ENCODE results near the gene TAB3.
A peak's percentile ranks its signal among the peaks of the same experiment; 100 is the strongest.

Gene TAB3, protein sequence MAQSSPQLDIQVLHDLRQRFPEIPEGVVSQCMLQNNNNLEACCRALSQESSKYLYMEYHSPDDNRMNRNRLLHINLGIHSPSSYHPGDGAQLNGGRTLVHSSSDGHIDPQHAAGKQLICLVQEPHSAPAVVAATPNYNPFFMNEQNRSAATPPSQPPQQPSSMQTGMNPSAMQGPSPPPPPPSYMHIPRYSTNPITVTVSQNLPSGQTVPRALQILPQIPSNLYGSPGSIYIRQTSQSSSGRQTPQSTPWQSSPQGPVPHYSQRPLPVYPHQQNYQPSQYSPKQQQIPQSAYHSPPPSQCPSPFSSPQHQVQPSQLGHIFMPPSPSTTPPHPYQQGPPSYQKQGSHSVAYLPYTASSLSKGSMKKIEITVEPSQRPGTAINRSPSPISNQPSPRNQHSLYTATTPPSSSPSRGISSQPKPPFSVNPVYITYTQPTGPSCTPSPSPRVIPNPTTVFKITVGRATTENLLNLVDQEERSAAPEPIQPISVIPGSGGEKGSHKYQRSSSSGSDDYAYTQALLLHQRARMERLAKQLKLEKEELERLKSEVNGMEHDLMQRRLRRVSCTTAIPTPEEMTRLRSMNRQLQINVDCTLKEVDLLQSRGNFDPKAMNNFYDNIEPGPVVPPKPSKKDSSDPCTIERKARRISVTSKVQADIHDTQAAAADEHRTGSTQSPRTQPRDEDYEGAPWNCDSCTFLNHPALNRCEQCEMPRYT

DNA sequence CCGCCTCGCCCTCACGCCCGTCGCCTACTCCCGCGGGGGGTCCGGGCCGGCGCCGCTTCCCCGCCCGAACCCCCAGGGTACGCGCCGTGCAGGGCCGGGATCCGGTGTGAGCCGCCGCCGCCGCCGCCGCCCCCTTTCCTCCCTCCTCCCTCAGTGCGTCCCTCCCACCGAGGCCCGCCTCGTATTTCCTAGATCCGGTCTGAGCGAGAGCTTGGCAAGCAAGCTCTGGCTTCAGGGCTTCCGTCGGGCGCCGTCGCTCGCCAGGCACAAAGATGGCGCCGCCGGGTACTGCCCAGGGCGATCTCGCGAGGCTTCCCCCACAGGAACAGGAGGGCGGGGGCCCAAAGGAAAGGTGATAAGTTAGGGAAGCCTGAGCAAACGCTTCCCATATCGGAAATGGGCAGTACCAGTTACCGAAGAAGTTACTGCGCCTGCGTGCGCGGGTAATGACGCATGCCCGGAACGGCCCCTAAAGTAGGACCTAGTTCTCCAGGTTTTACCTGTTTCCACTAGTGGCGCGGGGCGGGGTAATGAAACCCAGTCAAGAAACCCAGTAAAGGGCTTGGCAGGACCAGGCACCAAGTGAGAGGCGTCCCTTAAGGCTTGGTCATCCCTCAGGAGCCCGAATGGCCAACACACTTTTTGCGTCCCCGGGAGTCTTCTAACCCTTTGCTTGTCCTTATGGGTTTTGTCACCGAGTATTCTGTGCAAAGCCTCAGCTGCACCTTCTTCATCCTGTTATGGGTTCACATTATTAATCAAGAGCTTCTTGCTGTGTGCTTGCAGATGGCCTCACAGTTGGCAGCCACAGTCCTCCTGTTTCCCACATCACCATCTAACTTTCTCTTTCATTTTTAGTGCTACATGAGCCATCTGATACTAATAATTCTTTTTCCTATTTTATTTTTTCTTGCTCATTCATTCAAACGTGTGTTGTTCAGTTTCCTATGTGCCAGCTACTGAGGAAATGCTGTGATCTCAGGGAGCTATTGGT, at the start of gene TAB3:
Gene TAB3 (minus strand): TSS at position 108 of the 994 bp plus-strand sequence. CDS start 29,666 bp downstream, outside the sequence.
- DNase-seq (ENCODE audit: low spot score), result peak; percentile 95

DNA sequence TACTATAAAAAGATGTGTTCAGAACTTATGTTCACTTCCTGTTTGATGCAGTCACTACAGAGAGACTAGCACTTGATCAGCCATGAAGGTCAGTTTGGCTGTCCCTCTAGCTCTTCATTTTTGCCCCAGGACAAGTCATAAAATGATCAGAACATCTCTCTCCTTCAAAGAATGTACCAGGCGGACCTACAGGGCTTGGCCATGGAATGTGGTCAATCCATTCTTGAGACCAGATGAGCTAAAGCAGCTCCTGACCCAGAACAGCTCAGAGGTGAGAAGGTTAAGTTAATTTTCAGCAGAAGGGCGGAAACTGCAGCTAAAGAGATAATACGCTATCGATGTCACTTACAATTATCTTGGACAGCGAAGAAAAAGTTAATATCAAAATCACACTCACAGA, 49.2 kb upstream of the TAB3 start:
- DNase-seq (ENCODE audit: low spot score), result no peak

DNA sequence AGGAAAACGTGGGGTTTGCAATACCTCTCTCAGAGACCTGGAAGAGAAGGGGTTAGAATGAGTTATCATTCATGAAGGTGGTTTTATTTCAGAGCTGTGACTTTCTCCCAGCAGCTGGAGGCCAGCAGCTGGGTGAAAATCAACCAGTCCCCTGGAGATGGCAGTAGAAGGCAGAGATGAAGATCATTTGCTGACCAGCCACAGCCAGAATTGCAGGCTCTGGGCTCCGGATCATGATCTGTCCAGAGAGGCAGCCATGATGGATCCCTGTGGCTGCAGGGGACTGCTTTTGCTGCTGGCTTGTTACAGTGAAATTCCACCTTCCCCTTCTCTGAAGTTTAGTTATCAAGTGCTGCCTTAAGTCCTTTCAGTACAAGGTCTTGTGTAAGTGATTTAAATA, 46.9 kb upstream of the TAB3 start:
- DNase-seq (ENCODE audit: low spot score), result no peak

DNA sequence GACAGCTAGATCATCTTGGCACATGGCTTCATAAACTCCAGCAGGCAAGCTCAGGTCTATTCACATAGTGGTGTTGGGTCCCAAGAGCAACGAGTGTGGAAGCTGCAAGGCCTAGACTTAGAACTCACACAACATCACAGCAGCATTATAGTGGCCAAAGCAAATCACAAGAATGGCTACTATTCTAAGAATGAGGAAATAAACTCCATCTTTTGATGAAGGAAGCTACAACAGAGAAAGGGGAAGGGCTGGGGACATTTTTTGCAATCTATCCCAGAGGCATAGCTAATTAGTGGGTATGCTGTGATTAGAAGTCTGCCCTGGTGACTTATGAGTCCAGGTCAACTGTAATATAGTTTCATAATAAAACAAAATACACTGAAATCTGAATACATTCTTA, 42.9 kb upstream of the TAB3 start:
- no peak for DNase-seq (ENCODE audit: low spot score)

DNA sequence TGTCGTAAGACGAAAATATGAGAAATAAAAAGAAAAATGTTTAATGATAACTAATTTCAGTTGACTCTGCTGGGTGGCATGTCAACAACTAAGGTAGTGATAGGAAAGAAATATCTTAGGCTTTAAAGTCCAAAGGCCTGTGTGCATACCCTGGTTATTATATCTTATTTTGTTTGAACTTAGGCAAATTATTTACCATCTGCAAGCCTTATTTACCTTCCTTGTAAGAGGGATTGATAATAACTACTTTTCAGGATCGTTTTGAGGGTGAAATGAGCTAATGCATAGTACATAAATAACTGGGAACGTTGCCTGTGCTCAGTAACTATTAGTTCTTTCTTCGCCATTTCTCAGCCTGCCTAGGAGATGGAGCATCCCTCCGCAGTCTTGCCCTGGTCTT, 41.6 kb upstream of the TAB3 start:
- no peak for DNase-seq (ENCODE audit: low spot score)

DNA sequence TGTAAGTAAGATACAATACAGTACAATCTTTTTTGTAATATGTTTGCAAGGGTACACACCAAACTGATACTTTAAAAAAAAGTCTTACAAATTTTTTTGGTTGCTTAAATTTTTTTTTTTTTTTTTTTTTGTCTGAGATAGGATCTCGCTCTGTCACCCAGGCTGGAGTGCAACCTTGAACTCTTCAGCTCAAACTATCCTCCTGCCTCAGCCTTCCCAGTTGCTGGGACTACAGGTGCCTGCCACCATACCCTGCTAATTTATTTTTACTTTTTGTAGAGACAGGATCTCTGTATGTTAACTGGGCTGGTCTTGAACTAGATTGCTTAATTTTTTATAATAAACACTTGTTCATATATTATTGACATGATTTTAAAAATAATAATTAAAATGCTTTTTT, 41.1 kb upstream of the TAB3 start:
- DNase-seq (ENCODE audit: low spot score), result no peak

DNA sequence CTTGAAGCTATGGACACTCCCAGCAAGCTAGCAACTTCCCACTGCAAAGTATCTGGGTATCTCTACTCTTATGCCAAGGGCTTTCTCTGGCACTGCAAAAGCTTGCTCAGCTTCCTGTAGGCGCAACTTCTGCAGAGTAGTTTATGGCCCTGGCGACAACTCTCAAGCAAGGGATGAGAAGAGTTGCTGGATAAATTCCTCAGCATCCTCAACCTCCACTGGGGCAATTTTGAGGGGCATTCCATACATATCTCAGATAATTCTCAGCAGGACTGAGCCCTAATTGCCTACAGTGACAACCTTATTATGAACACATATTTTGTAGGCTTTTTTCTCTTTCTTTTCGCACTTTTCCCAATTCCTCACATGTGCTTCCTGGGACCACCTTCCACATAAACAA, 31.2 kb upstream of the TAB3 start:
- DNase-seq (ENCODE audit: low spot score), result no peak

DNA sequence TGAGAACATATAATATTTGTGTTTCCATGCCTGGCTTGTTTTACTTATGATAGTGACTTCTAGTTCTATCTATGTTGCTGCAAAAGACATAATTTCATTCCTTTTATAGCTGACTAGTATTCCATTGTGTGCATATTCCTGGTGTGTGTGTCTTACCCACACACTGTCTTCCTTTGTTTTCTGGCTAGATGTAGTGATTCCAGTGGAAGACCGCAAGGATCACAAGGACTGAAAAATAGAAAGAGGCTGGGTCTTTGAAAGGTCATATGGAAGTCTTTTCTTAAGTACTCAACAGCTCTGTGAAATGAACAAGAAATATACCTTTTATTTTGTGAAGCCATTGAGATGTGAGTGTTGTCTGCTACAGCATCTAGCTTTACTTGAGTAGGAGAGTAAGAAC, 29.4 kb upstream of the TAB3 start:
- DNase-seq (ENCODE audit: low spot score), result no peak

DNA sequence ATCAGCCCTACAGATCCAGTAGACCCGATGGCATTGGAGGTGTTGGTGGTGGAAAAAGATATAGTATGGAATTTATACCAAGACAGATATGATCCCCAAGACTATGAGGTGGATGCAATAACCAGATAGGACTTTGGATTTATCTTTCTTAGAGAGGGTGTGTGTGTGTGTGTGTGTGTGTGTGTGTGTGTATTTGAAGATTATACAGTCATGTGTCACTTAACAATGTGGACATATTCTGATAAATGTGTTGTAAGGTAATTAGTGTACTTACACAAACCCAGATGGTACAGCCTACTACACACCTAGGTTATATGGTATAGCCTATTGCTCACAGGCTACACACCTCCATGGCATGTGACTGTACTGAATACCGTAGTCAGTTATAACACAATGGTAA, 24.4 kb upstream of the TAB3 start:
- DNase-seq (ENCODE audit: low spot score), result no peak

DNA sequence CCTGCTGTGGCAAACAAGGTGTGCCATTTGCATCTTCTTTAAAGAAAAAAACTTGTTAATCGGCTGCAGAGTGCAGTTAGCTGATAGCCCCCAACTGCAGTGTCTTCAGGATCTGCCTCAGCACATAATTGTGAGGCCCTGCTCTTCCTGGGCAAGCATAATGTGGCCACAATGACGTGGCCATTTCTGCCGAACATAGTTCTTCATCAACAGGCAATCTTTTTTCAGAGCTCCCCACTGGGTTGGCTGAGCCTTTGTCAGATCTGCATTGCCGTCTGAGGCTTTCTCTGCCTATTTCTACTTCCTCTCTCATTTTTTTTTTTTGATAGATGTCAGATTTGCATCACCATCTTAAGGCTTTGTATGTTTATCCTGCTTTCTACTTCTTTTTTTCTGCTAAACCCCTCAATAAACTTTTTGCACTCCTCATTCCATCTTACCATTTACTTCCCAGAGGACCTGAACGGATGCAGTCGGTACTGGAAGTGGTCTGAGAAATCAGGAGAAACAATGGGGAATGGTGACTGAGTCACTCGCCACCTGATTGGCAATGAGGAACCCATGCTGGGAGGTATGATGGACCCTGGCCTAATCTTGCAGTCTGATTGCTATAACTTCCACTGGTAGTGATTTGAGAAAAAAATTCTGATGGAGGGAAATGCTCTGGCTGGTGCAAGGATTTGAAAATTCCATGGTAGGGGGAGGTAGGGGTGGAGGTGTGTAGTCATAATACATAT, 21.2 kb upstream of the TAB3 start:
- no peak for DNase-seq (ENCODE audit: low spot score)

DNA sequence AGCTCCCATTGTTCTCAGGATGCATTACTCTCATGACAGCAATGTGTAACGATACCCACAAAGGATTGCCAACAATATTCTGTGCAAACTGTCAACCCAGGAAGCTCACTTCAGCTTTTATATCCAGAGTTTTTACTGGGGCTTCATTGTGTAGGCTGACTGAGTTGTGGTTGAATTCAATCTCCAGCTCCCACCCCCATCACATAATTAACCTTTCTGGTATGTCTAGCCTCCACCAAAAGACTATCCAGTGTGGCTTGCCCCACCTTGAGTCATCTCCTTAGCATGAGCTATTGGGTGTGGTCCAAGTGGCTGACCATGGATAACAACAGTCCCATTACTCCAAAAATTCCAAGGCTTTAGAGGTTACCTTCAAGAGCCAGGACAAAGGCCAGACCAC, 17.7 kb upstream of the TAB3 start:
- DNase-seq (ENCODE audit: low spot score), result no peak

DNA sequence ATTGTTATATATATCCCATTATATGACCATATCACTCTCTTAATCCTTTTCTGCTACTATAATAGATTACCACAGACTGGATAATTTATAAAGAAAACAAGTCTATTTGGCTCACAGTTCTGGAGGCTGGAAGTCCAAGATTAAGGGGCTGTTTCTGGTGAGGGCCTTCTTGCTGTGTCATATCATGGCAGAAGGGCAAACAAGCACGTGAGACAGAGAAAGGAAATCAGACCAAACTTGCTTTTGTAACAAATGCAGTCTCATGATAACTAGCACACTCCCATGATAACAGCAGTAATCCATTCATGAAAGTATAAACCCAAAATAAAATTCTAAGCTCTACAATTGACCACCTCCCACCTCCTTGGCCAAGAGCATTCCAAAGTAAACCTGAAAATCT, 16.3 kb upstream of the TAB3 start:
- no peak for DNase-seq (ENCODE audit: low spot score)

DNA sequence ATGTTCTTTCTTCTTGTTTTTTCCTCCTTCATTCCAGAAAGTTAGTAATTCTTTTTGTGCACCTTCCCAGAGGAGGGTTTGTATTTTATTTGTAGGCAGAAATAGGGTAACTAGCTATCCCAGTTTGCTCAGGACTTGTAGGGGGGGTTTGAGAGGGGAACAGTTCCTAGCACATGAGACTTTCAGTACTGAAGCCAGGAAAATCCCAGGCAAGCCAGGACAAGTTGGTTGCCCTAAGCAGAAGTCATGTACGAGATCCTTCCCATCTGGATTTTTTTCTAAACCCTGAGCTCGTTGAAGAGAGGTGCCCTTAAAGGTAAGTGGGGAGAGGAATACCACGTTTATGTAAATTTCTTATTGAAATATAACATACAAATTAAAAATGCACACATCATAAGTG, 15.6 kb upstream of the TAB3 start:
- DNase-seq (ENCODE audit: low spot score), result no peak

DNA sequence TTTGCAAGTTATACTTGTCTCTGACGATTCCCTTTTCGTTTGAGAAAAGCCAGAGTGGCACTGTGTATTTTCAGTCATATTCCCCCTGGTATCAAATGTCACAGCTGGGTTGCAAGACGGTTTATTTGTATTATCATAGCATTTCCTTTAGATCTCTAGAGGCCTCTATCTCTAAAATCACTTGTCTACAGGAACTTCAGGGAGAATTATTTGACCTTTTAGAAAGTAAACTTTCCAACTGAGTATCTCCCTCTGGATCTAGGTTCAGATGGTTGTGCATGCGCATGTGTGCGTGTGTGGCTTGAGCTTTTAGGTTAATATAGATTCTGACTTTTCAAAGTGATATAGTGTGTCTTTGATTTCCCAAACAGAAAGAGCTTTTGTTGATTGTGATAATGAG, 15.1 kb upstream of the TAB3 start:
- DNase-seq (ENCODE audit: low spot score), result no peak

DNA sequence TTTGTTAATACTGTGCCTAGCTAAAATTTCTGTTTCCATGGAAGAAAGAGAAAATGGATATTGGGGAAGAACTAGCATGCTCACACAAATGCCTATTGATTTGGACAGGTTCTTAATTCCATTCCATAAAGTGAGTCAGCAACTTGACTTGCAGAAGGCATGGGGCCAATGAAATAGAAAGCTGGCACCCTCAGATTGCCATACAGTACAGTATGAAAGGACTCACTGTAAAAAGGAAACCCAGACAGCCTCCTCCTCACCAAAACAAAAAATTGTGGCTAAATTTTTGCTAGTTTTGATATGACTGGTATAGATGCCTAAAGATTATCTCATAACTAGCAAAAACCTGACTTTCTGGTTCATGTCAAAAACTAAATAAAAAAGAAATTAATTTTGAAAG, 11.2 kb upstream of the TAB3 start:
- no peak for DNase-seq (ENCODE audit: low spot score)

DNA sequence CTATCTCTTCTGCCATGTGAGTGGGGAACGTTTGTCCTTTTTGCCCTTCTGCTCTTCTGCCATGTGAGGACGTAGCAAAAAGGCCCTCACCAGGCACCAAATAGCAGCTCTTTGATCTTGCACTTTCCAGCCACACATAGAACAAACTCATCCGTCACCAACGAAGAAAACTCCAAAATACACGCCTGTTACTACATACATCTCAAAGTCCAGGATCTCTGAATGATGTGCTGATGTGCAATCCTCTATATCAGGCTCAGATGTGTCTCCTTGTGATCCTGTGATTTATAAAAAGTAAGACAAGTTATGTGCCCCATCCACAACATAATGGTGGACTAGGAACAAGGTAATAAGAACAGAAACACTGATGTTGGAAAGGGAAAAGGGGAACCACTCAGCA, 9.8 kb upstream of the TAB3 start:
- DNase-seq (ENCODE audit: low spot score), result no peak

DNA sequence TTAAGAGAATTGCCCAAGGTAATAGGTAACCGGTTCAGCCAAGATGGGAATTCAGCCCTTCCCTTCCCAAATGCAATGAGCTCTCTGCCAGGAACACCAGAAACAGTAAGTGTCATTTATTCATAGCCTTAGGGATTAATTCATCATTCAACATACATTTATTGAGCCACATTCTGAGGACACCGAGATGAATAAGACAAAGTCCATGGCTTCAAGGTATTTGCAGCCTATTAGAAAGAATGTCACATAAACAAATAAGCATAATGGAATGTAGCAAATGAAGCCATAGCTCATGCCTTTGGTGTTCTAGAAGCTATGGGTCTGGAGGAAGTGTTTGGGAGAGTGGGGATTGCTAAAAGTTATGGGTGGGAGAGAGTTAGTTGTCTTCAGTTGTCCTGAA, 6.3 kb upstream of the TAB3 start:
- no peak for DNase-seq (ENCODE audit: low spot score)

DNA sequence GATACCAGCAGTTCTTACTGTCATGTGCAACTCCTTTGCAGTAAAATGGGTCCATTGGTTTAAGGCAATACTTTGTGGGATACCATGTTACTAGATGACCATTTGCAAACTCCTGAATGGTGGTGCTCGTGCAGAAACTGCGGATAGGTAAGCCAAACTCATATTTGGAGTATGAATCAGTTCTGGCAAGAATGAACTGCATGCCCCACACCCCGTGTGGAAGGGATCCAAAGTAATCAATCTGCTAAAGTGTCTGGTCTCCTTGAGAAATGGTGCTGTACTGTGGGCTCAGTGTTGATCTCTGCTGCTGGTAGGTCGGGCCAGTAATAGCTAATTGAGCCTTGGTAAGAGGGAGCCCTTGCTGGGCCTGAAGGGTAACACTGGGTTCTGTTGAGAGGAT, 4.2 kb upstream of the TAB3 start:
- DNase-seq (ENCODE audit: low spot score), result no peak

DNA sequence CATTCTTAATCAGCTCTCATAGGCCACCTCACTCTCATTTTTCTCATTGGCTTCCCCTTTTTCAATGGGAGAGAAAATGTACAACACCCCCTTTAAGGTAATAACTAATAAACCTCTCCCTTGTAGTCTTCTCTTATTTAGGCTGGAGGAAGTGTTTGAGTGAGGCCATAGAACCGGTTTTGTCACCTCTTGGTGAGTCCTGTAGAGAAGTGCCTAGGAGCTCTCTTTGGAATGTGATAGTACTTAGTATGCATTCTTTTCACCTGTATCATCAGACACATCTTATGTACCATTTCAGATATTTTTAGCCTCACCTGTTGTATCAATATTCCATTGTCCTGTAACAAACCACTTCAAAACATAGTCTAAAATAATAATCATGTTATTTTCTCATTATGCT, 3.5 kb upstream of the TAB3 start:
- no peak for DNase-seq (ENCODE audit: low spot score)

DNA sequence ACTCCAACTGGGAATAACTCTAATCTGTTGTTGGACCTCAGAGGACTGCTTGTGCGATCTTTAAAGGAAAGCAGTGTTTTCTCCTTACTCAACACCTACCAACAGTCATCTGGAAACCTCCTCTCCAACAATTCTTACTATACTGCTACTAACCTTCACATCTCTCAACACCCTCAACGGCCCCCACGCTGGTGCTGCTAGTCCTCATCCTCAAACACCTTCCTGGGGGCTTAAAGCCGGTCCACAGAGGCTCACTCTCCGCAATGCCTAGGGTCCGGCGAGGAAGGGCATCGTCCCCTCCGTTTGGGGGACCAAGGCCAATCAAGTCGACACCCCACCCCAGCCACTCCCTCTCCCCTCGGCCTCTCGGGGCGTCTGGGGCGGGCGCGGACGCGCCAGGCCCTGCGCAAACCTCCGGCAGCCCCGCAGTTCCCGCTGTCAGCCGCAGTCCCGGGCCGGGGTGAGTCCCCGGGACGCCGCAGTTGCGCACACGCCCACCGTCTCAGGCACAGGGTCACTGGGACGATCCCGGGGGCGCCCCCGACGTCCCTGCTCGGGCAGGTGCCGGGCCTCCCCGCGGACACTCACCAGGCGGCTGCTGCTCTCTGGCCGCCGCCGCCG, 418 bp downstream of the TAB3 start:
- DNase-seq (ENCODE audit: low spot score), result no peak

DNA sequence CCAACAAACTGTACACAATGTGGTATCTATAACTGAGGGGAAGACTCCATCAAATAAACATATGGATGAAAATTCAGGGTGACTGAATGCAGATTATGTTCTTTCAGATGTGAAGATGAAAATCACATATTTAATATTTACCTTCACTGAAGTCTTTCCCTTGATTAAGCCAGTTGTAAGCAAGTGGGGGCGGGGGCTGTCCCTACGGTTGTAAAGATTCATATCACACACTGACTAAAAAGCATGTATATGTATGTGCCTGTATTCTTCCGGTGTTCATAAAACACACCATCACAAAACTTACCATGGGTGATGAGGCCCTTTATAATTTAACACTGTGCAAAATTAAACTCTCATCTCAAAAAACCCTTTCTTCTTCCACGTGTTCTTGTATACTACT, 1.3 kb downstream of the TAB3 start:
- no peak for DNase-seq (ENCODE audit: low spot score)
